ENCODE measurements around the gene LDHD. TPM values are rescaled to one million over a fixed set of nuclear protein-coding genes. Genes with fewer than 3 reads are reported as not detected.
A peak's percentile ranks its signal among the peaks of the same experiment; 100 is the strongest.

LDHD gene
- total and polyA plus RNA-seq, 2 experiments from 2014 or later = 0.65 to 1.1 TPM

DNA sequence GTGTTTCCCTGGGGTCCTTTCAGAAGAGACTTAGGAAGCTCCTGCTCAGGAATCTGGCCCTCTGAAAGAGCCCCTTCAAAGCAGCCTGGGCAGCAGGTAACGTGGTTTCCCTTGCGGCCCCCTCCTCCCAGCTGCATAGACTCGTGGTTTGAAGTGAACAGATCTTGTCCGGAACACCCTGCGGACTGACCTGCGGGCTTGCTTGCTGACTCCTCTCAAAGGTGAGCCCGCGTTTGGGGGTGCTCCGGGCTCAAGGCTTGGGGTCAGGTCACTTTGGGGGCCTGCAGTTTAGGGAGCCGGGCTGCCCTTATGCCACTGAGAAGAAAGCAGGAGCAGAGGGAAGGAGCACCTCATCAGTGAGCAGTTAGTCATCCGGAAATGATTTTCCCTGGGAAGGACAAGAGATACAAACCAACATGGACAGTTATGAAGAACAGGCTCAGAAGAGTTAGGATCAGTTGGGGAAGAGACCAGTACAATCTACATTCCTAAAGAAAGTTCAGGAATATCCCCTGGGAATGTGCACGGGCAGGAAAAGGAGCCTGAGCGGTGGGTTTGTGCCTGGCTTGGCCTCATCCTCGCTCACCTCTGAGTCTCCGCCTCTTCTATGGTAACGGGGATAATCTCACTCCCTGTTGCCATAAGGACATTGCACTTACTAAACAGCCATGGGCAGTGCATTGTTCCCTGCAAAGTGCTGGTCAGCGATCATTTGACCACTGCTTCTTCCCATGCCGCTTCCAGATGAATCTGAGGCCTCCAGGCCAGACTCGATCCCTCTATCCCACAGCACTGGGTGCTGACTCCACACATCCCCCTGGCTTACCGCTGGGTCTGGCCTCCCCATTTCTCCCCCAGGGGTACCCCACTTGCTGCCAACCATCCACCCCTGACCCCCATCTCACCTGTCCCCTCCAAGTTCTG is 10.0 kb downstream of the LDHD start:
- no peak overlapping the region for H2AFZ ChIP-seq
- TF ChIP-seq EZH2 (IDR thresholded peaks at IDR 0.05; ENCODE audit: insufficient read depth, poor library complexity, severe bottlenecking) (no peak), EZH2phosphoT487 (IDR thresholded peaks at IDR 0.05; ENCODE audit: insufficient read depth, low read depth) (no peak)
- in situ Hi-C loops (cut with MboI) = loop anchor here (5.0 kb wide), 1 partner anchor 104 kb away; no protein-coding TSS in a partner anchor

DNA sequence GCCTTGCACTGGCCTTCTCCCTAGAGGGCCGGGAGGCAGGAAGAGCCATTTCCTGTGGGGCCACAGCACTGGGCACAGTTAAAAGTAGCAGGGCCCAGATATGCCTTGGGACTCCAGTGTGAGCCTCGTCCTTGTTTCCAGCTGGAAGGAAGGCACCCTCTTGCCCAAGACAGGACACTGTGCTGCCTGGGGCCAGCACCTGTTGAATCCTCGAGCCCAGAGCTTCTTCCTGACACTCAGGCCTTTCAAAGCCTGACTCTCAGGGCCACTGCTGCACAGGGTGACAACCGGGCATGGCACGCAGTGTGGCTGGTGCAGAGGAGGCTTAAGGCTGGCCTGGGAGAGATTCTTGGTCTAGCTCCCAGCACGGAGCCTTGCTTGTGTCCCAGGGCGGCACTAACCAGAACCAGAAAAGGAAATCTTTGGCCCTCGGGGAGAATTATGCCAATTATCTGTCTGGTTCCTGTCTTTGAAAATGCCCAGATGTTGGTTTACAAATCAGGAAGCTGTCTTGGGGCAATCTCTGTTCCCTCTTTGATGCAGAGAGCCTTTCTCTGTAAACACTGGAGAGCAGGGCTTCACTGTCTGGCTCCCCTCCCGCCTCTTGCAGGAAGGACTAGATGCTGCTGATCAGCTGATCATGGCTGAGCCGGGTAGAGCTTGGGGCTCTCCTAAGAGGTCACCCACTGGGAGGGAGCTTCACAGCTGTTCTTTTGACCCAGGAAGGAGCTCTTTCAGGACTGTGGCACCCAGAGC is 11.1 kb downstream of the LDHD start:
- Histone ChIP-seq H3K4me1 (ENCODE audit: insufficient read depth) (peaks cover 23% of the 10 kb centered on the region), H3K4me2 (ENCODE audit: unreplicated experiment) (no peak overlapping the region)

More for the DNA sequence above, 10.0 kb downstream of the LDHD start:
- peaks cover 30% of the 10 kb centered on the region for H3K4me1 ChIP-seq (ENCODE audit: insufficient read depth)
- no peaks in the 10 kb centered on the region for H3K79me2 ChIP-seq (ENCODE audit: insufficient read depth)
- no peaks in the 10 kb centered on the region for H3K9me3 ChIP-seq (ENCODE audit: low read depth)
- 95 to 96% methylated on average over 20 of the region's 20 CpGs for WGBS, 2 experiments (ENCODE audit: low coverage in 1 of 2, low lambda C conversion rate in 2 of 2, missing lambda C conversion rate in 2 of 2)
- H3F3A ChIP-seq (ENCODE audit: insufficient read depth) = peaks cover 17% of the 10 kb centered on the region
- no peak overlapping the region for H3K4me2 ChIP-seq (ENCODE audit: unreplicated experiment)
- no peak overlapping the region for H3K27ac ChIP-seq
- DNase-seq = peak; percentile 24
- H3K36me3 ChIP-seq (ENCODE audit: low read depth) = no peaks in the 10 kb centered on the region
- no peaks in the 10 kb centered on the region for H4K20me1 ChIP-seq (ENCODE audit: insufficient read depth)
- H3K9ac ChIP-seq = no peak overlapping the region
- H3K27me3 ChIP-seq (replicated peaks; ENCODE audit: insufficient read depth) = no peaks in the 10 kb centered on the region
- H3K4me3 ChIP-seq = no peak overlapping the region
- no peaks in the 10 kb centered on the region for H3K9me2 ChIP-seq (ENCODE audit: insufficient read depth)

DNA sequence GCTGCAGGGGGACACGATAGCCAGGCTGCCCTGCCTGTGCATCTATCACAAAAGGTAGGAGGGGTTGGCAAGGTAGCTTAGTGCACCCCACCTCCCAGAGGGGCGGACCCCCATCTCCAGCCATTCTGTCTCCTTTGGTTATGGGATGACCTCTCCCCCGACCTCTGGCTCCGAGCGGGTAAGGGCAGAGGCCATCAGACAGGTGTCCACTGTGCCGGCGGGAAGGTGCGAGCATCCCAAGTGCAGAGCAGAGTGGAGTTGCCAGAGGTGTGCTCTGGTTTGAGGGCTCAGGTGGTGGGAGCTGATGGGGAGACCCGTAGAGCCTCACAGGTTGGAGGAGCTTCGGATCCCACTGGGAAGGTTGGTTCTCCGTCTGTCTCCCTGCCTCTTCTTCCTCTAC is 11.7 kb downstream of the LDHD start:
- Histone ChIP-seq H3K4me3 (no peak overlapping the region), H3K9me3 (ENCODE audit: low read depth) (no peaks in the 10 kb centered on the region), H3K9ac (no peak overlapping the region), H3K36me3 (ENCODE audit: low read depth) (no peaks in the 10 kb centered on the region), H3K79me2 (ENCODE audit: insufficient read depth) (no peaks in the 10 kb centered on the region), H4K20me1 (ENCODE audit: insufficient read depth) (no peaks in the 10 kb centered on the region), H2AFZ (no peak overlapping the region), H3K4me2 (ENCODE audit: unreplicated experiment) (no peak overlapping the region), H3F3A (ENCODE audit: insufficient read depth) (peaks cover 6% of the 10 kb centered on the region), H3K9me2 (ENCODE audit: insufficient read depth) (no peaks in the 10 kb centered on the region), H3K27me3 (replicated peaks; ENCODE audit: insufficient read depth) (no peaks in the 10 kb centered on the region), H3K27ac (no peak overlapping the region), H3K4me1 (ENCODE audit: insufficient read depth) (peaks cover 16% of the 10 kb centered on the region)
- WGBS, 2 experiments (ENCODE audit: low coverage in 1 of 2, low lambda C conversion rate in 2 of 2, missing lambda C conversion rate in 2 of 2) = 92 to 96% methylated on average over 11 of the region's 11 CpGs
- in situ Hi-C loops (cut with MboI) = loop anchor here (5.0 kb wide), 1 partner anchor 103 kb away; no protein-coding TSS in a partner anchor
- no peak for DNase-seq
- TF ChIP-seq EZH2 (IDR thresholded peaks at IDR 0.05; ENCODE audit: insufficient read depth, poor library complexity, severe bottlenecking) = no peak
- no peak for TF ChIP-seq EZH2phosphoT487 (IDR thresholded peaks at IDR 0.05; ENCODE audit: insufficient read depth, low read depth)

More for the DNA sequence above, 11.1 kb downstream of the LDHD start:
- Histone ChIP-seq H3K9me2 (ENCODE audit: insufficient read depth) (no peaks in the 10 kb centered on the region), H3K27ac (no peak overlapping the region), H3K36me3 (ENCODE audit: low read depth) (no peaks in the 10 kb centered on the region), H3K27me3 (replicated peaks; ENCODE audit: insufficient read depth) (no peaks in the 10 kb centered on the region), H4K20me1 (ENCODE audit: insufficient read depth) (no peaks in the 10 kb centered on the region), H3F3A (ENCODE audit: insufficient read depth) (peaks cover 12% of the 10 kb centered on the region), H2AFZ (no peak overlapping the region), H3K9ac (no peak overlapping the region), H3K9me3 (ENCODE audit: low read depth) (no peaks in the 10 kb centered on the region), H3K4me3 (no peak overlapping the region), H3K79me2 (ENCODE audit: insufficient read depth) (no peaks in the 10 kb centered on the region)
- DNase-seq = peak; percentile 20
- 55 to 61% methylated on average over 10 of the region's 10 CpGs for WGBS, 2 experiments (ENCODE audit: low coverage in 1 of 2, low lambda C conversion rate in 2 of 2, missing lambda C conversion rate in 2 of 2)
- TF ChIP-seq EZH2phosphoT487 (IDR thresholded peaks at IDR 0.05; ENCODE audit: insufficient read depth, low read depth) = no peak
- in situ Hi-C loops (cut with MboI) = loop anchor here (5.0 kb wide), 1 partner anchor 103 kb away; no protein-coding TSS in a partner anchor

DNA sequence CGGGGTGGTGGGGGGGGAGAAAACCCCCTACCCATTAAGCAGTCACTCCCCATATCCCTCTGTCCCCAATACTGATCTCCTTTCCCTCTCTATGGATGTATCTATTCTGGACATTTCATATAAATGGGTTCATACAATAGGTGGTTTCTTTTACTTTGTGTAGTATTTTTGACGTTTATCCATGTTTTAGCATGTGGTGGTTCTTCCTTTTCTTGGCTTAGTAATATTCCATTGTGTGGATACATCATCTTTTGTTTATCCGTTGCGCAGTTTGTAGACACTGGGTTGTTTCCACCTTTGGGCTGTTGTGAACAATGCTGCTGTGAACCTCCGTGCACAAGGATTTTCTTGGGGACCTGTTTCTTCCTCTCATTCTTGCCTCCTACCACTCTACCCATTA is 12.6 kb downstream of the LDHD start:
- no peaks in the 10 kb centered on the region; the same call in 1 of the 2 replicates for H3F3A ChIP-seq (ENCODE audit: insufficient read depth)
- no peak overlapping the region for H2AFZ ChIP-seq
- TF ChIP-seq EZH2 (IDR thresholded peaks at IDR 0.05; ENCODE audit: insufficient read depth, poor library complexity, severe bottlenecking) (no peak), EZH2phosphoT487 (IDR thresholded peaks at IDR 0.05; ENCODE audit: insufficient read depth, low read depth) (no peak)
- no peak overlapping the region for H3K27ac ChIP-seq
- H3K4me3 ChIP-seq = no peak overlapping the region
- no peak overlapping the region for H3K4me2 ChIP-seq (ENCODE audit: unreplicated experiment)
- H3K79me2 ChIP-seq (ENCODE audit: insufficient read depth) = no peaks in the 10 kb centered on the region
- no peaks in the 10 kb centered on the region for H3K9me3 ChIP-seq (ENCODE audit: low read depth)
- DNase-seq = no peak
- H3K4me1 ChIP-seq (ENCODE audit: insufficient read depth) = peaks cover 8% of the 10 kb centered on the region
- in situ Hi-C loops (cut with MboI) = no loop called here
- no peak overlapping the region for H3K9ac ChIP-seq
- 81 to 83% methylated on average over 5 of the region's 5 CpGs for WGBS, 2 experiments (ENCODE audit: low coverage in 1 of 2, low lambda C conversion rate in 2 of 2, missing lambda C conversion rate in 2 of 2)
- no peaks in the 10 kb centered on the region for H3K9me2 ChIP-seq (ENCODE audit: insufficient read depth)
- H4K20me1 ChIP-seq (ENCODE audit: insufficient read depth) = no peaks in the 10 kb centered on the region
- no peaks in the 10 kb centered on the region for H3K27me3 ChIP-seq (replicated peaks; ENCODE audit: insufficient read depth)
- H3K36me3 ChIP-seq (ENCODE audit: low read depth) = no peaks in the 10 kb centered on the region

Data from GM23248 (cell line).